ENCODE results near the gene ATP10B.

Gene ATP10B

DNA sequence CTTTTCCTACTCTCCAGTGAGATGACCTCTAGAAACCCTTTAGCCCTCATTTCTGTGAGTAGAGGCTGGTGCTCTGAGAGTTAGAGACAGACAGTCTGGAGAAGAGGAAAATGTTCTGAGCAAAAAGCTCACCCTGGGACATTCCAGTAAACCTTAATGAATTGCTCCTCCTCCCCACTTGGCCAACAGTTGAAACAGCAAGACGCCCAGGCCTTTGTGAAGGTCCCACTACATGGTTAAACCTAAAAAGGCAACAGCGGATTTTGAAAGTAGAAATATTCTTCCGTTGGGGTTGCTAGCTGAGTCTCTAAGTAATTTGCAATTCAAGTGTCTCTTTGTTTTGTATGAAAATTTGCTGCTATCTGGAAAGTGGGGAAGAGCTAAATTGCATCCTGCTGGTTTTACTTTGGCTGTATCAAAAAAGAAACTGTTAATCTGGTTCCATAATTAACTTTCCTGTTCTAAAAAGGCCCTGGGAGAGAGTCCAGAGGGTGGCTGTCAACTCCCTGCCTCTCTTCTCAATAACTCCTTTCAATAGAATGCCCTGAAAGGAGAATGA, 63.8 kb downstream of the ATP10B start:
- H3K4me2 ChIP-seq (ENCODE audit: insufficient read depth, low read length): no peak overlapping the region

GRCh38 chr5:160787240-160787639, 64.8 kb downstream of the ATP10B start:
- H3K27me3 ChIP-seq (ENCODE audit: insufficient read depth, low read length, poor library complexity): no peaks in the 10 kb centered on the region
- H3K4me3 ChIP-seq (ENCODE audit: low read depth in 1 of 2, low read length in 2 of 2): no peak overlapping the region
- peaks cover 7% of the 10 kb centered on the region for H3K4me1 ChIP-seq (ENCODE audit: insufficient read depth, low read length)
- no peaks in the 10 kb centered on the region for H3K9me3 ChIP-seq (ENCODE audit: insufficient read depth, low read length, severe bottlenecking)
- no peak overlapping the region for H3K9ac ChIP-seq (ENCODE audit: low read depth, low read length)
- TF ChIP-seq CTCF (IDR thresholded peaks at IDR 0.05; ENCODE audit: borderline replicate concordance, extremely low read depth, low read length, poor library complexity, severe bottlenecking) (peak; percentile 56), EZH2 (IDR thresholded peaks at IDR 0.05; ENCODE audit: borderline replicate concordance, low read depth, low read length, severe bottlenecking) (no peak)
- H3K4me2 ChIP-seq (ENCODE audit: insufficient read depth, low read length): no peak overlapping the region
- DNase-seq: peak; percentile 18
- no peak overlapping the region for H3K27ac ChIP-seq (ENCODE audit: low read length)
- no peak overlapping the region for H2AFZ ChIP-seq (ENCODE audit: low read depth, low read length)
- H3K79me2 ChIP-seq (ENCODE audit: insufficient read depth, low read length): no peaks in the 10 kb centered on the region
- no peaks in the 10 kb centered on the region for H3K36me3 ChIP-seq (ENCODE audit: insufficient read depth, low read length)
- peak; percentile 57; the same call in 1 of the 3 replicates for ATAC-seq (ENCODE audit: insufficient read depth, low read depth)
- H4K20me1 ChIP-seq (ENCODE audit: insufficient read depth, low read length): no peaks in the 10 kb centered on the region

More for the DNA sequence above, 63.8 kb downstream of the ATP10B start:
- Histone ChIP-seq H3K79me2 (ENCODE audit: insufficient read depth, low read length) (no peaks in the 10 kb centered on the region), H3K9ac (ENCODE audit: low read depth, low read length) (no peak overlapping the region), H3K36me3 (ENCODE audit: insufficient read depth, low read length) (no peaks in the 10 kb centered on the region), H4K20me1 (ENCODE audit: insufficient read depth, low read length) (no peaks in the 10 kb centered on the region), H3K27ac (ENCODE audit: low read length) (no peak overlapping the region), H2AFZ (ENCODE audit: low read depth, low read length) (no peak overlapping the region), H3K4me1 (ENCODE audit: insufficient read depth, low read length) (peaks cover 14% of the 10 kb centered on the region), H3K4me3 (ENCODE audit: low read depth in 1 of 2, low read length in 2 of 2) (no peak overlapping the region), H3K27me3 (ENCODE audit: insufficient read depth, low read length, poor library complexity) (no peaks in the 10 kb centered on the region), H3K9me3 (ENCODE audit: insufficient read depth, low read length, severe bottlenecking) (no peaks in the 10 kb centered on the region)
- no peak for DNase-seq
- no peak for TF ChIP-seq CTCF (IDR thresholded peaks at IDR 0.05; ENCODE audit: borderline replicate concordance, extremely low read depth, low read length, poor library complexity, severe bottlenecking)
- TF ChIP-seq EZH2 (IDR thresholded peaks at IDR 0.05; ENCODE audit: borderline replicate concordance, low read depth, low read length, severe bottlenecking): no peak
- ATAC-seq (ENCODE audit: insufficient read depth, low read depth): no peak

DNA sequence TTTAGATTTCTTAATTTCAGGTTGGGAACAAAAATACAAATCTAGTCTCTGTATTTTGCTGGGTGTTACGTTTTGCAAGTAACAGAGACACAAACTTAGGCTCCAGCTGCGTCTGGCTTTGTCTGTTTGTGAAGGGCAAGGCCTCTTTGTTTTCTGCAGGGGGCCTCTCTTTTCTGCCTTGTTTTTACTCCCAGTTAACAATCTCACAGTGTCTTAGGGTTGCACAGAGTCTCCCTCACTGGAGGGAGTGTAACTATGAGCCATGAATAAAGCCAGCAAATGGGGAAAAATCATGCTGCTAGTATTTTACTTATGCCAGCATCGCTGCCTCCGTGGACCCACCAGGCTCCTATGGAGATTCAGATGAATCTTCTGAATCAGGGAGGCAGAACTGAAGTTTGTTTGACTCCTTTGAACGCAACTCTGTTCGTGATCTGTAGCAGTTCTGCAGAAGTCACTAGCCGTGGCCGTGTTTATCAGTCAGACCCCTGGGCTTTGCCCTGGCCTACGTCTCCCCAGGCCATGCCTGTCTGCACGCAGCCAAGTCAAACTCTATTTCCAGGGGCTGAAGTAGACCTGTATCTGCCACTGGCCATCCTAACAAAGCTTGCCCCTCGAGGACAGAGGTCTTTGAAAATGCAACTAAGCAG, 77.2 kb downstream of the ATP10B start:
- Histone ChIP-seq H4K20me1 (ENCODE audit: insufficient read depth, low read length) (no peaks in the 10 kb centered on the region), H3K4me3 (ENCODE audit: low read depth in 1 of 2, low read length in 2 of 2) (no peak overlapping the region), H3K27ac (ENCODE audit: low read length) (no peak overlapping the region), H3K9me3 (ENCODE audit: insufficient read depth, low read length, severe bottlenecking) (no peaks in the 10 kb centered on the region), H3K9ac (ENCODE audit: low read depth, low read length) (no peak overlapping the region), H3K36me3 (ENCODE audit: insufficient read depth, low read length) (no peaks in the 10 kb centered on the region), H2AFZ (ENCODE audit: low read depth, low read length) (peak overlapping the region; percentile 46), H3K4me1 (ENCODE audit: insufficient read depth, low read length) (no peaks in the 10 kb centered on the region), H3K4me2 (ENCODE audit: insufficient read depth, low read length) (no peak overlapping the region), H3K79me2 (ENCODE audit: insufficient read depth, low read length) (no peaks in the 10 kb centered on the region), H3K27me3 (ENCODE audit: insufficient read depth, low read length, poor library complexity) (no peaks in the 10 kb centered on the region)
- DNase-seq (no peak), ATAC-seq (ENCODE audit: insufficient read depth, low read depth) (no peak)
- no peak for TF ChIP-seq EZH2 (IDR thresholded peaks at IDR 0.05; ENCODE audit: borderline replicate concordance, low read depth, low read length, severe bottlenecking)
- TF ChIP-seq CTCF (IDR thresholded peaks at IDR 0.05; ENCODE audit: borderline replicate concordance, extremely low read depth, low read length, poor library complexity, severe bottlenecking): no peak

Measured in DND-41 (cell line).